GM12892 (cell line): ENCODE data around the gene FPR2.

Experiments used
- POLR2A ChIP-seq: IDR thresholded peaks from 2 replicates; pipeline ENCODE4 v1.6.1; 2011; ENCODE audit warnings: low read depth, low read length, control low read depth
- POLR2AphosphoS5 ChIP-seq: IDR thresholded peaks from 2 replicates; pipeline ENCODE4 v1.6.1; 2011; ENCODE audit warnings: low read depth, low read length, control low read depth

DNA sequence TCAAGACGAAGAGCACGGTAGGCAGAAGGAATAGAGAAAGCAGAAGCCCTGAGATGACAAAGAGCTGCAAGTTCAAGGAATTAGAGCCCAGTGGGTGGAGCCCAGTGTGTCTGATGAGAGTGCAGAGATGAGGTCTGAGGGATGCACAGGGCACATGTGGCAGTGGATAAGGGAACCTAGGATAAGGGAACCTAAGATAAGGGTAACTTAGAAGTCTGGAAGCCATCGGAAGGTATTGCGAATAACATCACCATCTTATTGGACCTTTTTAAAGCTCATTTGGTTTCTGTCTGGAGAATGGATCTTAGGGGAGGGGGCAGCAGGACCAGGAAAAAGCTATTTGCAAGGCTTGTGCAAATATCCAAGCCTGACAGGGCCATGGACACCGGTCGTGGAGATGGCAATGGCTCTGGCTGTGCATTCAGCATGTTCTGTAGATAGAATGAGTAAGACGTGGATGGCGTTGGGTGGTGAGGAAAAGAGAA, 35.3 kb downstream of the FPR2 start:
- TF ChIP-seq POLR2A (no peak), POLR2AphosphoS5 (no peak)
